ENCODE measurements around the gene PLEKHH1.

- TF ChIP-seq EZH2 (IDR thresholded peaks at IDR 0.05), result no peak
- TF ChIP-seq POLR2AphosphoS5 (IDR thresholded peaks at IDR 0.05; ENCODE audit: borderline replicate concordance, low read depth, low read length), result no peak
Measured at GRCh38 chr14:67497216-67497615, 35.9 kb upstream of the PLEKHH1 start.

Data from SK-N-MC (cell line).